Peyer's patch (tissue), 4 donors: ENCODE measurements around the gene HECTD4.

Experiments used
- POLR2A ChIP-seq, 2 donors: fragments of 450-650 bp; IDR thresholded peaks; one replicate each; pipeline ENCODE4 v1.5.1; 2017; ENCODE audit warnings: antibody characterized with exemption in 2 of 2, mild to moderate bottlenecking in 2 of 2, moderate library complexity in 2 of 2
- TF ChIP-seq, protein P1 (sequence below), 6 experiments: fragments of 450-650 bp in 4 of 6; fragments of 200-600 bp in 2 of 6; sonication (generic) in 1 of 6; IDR thresholded peaks; one replicate each; pipeline ENCODE4 v1.5.1; 2017 to 2019; ENCODE audit warnings: antibody characterized with exemption in 6 of 6, mild to moderate bottlenecking in 3 of 6, moderate library complexity in 1 of 6

GRCh38 chr12:112362310-112362709 lies 19.9 kb downstream of the HECTD4 start:
- TF ChIP-seq, protein P1, sequence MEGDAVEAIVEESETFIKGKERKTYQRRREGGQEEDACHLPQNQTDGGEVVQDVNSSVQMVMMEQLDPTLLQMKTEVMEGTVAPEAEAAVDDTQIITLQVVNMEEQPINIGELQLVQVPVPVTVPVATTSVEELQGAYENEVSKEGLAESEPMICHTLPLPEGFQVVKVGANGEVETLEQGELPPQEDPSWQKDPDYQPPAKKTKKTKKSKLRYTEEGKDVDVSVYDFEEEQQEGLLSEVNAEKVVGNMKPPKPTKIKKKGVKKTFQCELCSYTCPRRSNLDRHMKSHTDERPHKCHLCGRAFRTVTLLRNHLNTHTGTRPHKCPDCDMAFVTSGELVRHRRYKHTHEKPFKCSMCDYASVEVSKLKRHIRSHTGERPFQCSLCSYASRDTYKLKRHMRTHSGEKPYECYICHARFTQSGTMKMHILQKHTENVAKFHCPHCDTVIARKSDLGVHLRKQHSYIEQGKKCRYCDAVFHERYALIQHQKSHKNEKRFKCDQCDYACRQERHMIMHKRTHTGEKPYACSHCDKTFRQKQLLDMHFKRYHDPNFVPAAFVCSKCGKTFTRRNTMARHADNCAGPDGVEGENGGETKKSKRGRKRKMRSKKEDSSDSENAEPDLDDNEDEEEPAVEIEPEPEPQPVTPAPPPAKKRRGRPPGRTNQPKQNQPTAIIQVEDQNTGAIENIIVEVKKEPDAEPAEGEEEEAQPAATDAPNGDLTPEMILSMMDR (IDR thresholded peaks at IDR 0.05) = no peak
- TF ChIP-seq POLR2A (IDR thresholded peaks at IDR 0.05) = no peak
